HCT116 (cell line): ENCODE measurements around the gene MRPS12. TPM values are rescaled to one million over a fixed set of nuclear protein-coding genes. Genes with fewer than 3 reads are reported as not detected.
A peak's percentile ranks its signal among the peaks of the same experiment; 100 is the strongest.

ENCODE experiments used
- ATAC-seq: fragments of 200-7000 bp; cut with Tn5 transposase; 2 replicates; pipeline ENCODE4 v1.9.1; 2020; ENCODE audit warnings: mild to moderate bottlenecking, moderate library complexity
- BruUV-seq: library from RNA; stranded (reverse); fragments of 400-500 nt; replicated peaks from 2 replicates; lab custom pipeline; 2021; lab: Mats Ljungman, UMichigan
- CTCF ChIA-PET: fragments of 300-600 bp; sonication (Branson Sonifier 250); formaldehyde crosslinking; loops from one replicate; lab custom pipeline; 2021; ENCODE audit warnings: antibody characterized with exemption; lab: Charles Lee
- POLR2A ChIA-PET: fragments of 300-600, 350-600 bp; sonication (Branson Sonifier 250); formaldehyde crosslinking; loops from one replicate; lab custom pipeline; 2021; ENCODE audit warnings: antibody characterized with exemption; lab: Charles Lee
- RAD21 ChIA-PET, 2 experiments: fragments of 300-600 bp; sonication (Branson Sonifier 250); formaldehyde crosslinking; loops; one replicate each; lab custom pipeline; 2023; ENCODE audit warnings: low total read pairs in 2 of 2; ENCODE audit not compliant: uncharacterized antibody in 2 of 2, unreplicated experiment in 2 of 2, low non-redundant PET in 1 of 2; lab: Charles Lee
- DNase-seq: peaks from one replicate; pipeline ENCODE4 v3.0.0-alpha.2; 2010; ENCODE audit warnings: low read depth, low spot score
- H2AFZ ChIP-seq: fragments of 200-600 bp; shearing (Covaris generic), sonication (generic); 2 replicates; pipeline ENCODE4 v1.6.1; 2017; ENCODE audit warnings: low read depth, mixed run types, mixed read lengths, antibody characterized with exemption, low read length; ENCODE audit not compliant: poor library complexity, severe bottlenecking
- H3K27ac ChIP-seq: 2 replicates; pipeline ENCODE4 v1.5.1; 2012; ENCODE audit warnings: low read depth, low read length
- H3K27me3 ChIP-seq: fragments of 200-600 bp; sonication (generic); 2 replicates; pipeline ENCODE4 v1.6.1; 2016; ENCODE audit warnings: mixed run types, low read length, mixed read lengths; ENCODE audit not compliant: insufficient read depth
- H3K36me3 ChIP-seq, 2 experiments: fragments of 200-500 bp in 1 of 2; fragments of 200-600 bp in 1 of 2; sonication (Bioruptor generic) in 1 of 2; sonication (generic) in 1 of 2; 2 replicates each; pipeline versions ENCODE4 v1.5.1 to v1.6.1; 2014 to 2016; ENCODE audit warnings: low read length in 2 of 2, inconsistent platforms in 1 of 2, mixed read lengths in 1 of 2, mixed run types in 1 of 2; ENCODE audit not compliant: insufficient read depth in 2 of 2, control insufficient read depth in 1 of 2
- H3K4me1 ChIP-seq, 2 experiments: fragments of 200-600 bp in 1 of 2; sonication (generic) in 1 of 2; 2 replicates each; pipeline versions ENCODE4 v1.5.1 to v1.6.1; 2012 to 2017; ENCODE audit warnings: low read length in 2 of 2, inconsistent platforms in 1 of 2, mild to moderate bottlenecking in 1 of 2, mixed read lengths in 1 of 2, mixed run types in 1 of 2, moderate library complexity in 1 of 2; ENCODE audit not compliant: insufficient read depth in 2 of 2, control insufficient read depth in 1 of 2
- H3K4me2 ChIP-seq: fragments of 200-600 bp; sonication (generic); 2 replicates; pipeline ENCODE4 v1.6.1; 2017; ENCODE audit warnings: mixed run types, low read length, mixed read lengths
- H3K4me3 ChIP-seq, 2 experiments: fragments of 200-600 bp in 1 of 2; sonication (generic) in 1 of 2; replicated peaks in 1 of 2; 2 replicates each; pipeline ENCODE4 v1.5.1; 2011 to 2016; ENCODE audit warnings: low read length in 2 of 2, control low read depth in 1 of 2, low read depth in 1 of 2, mild to moderate bottlenecking in 1 of 2, mixed read lengths in 1 of 2, mixed run types in 1 of 2
- H3K79me2 ChIP-seq: fragments of 200-600 bp; sonication (generic); 2 replicates; pipeline ENCODE4 v1.6.1; 2017; ENCODE audit warnings: mild to moderate bottlenecking, mixed run types, low read length, moderate library complexity, mixed read lengths; ENCODE audit not compliant: insufficient read depth
- H3K9ac ChIP-seq: fragments of 200-600 bp; sonication (generic); 2 replicates; pipeline ENCODE4 v1.6.1; 2016; ENCODE audit warnings: low read length, mixed read lengths
- H3K9me2 ChIP-seq: fragments of 200-600 bp; sonication (generic), shearing (Covaris generic); 2 replicates; pipeline ENCODE4 v1.6.1; 2017; ENCODE audit warnings: mixed run types, mild to moderate bottlenecking, moderate library complexity; ENCODE audit not compliant: insufficient read depth
- H3K9me3 ChIP-seq, 2 experiments: fragments of 200-500 bp in 1 of 2; fragments of 200-600 bp in 1 of 2; sonication (Bioruptor generic) in 1 of 2; sonication (generic) in 1 of 2; 2 replicates each; pipeline ENCODE4 v1.6.1; 2014 to 2017; ENCODE audit warnings: low read length in 2 of 2, mixed read lengths in 2 of 2, inconsistent platforms in 1 of 2, low read depth in 1 of 2, mild to moderate bottlenecking in 1 of 2, mixed run types in 1 of 2, moderate library complexity in 1 of 2; ENCODE audit not compliant: control insufficient read depth in 1 of 2, insufficient read depth in 1 of 2
- H4K20me1 ChIP-seq: fragments of 200-600 bp; sonication (generic), shearing (Covaris generic); 2 replicates; pipeline ENCODE4 v1.6.1; 2017; ENCODE audit warnings: mixed run types, mild to moderate bottlenecking, moderate library complexity; ENCODE audit not compliant: insufficient read depth
- REST ChIP-seq: IDR thresholded peaks from 2 replicates; pipeline ENCODE4 v1.6.1; 2012; ENCODE audit warnings: low read depth
- TCF7L2 ChIP-seq: IDR thresholded peaks from 2 replicates; pipeline ENCODE4 v1.7.0; 2011; ENCODE audit warnings: borderline replicate concordance, inconsistent platforms; ENCODE audit not compliant: insufficient read depth, insufficient read length; ENCODE audit errors: extremely low read depth
- intact Hi-C: fragments of 100-400 bp; cut with micrococcal nuclease; formaldehyde crosslinking; loops from 2 replicates; pipeline ENCODE4 v1.10.0; 2022
- total RNA-seq: library from RNA; stranded (reverse); gene quantifications from one replicate; pipeline ENCODE4 v1.2.1, GENCODE V29; 2021; ENCODE audit not compliant: unreplicated experiment

The MRPS12 gene
- total RNA-seq, 1 experiment from 2014 or later = 97.7 TPM

- H3K9me3 ChIP-seq = no peaks in the 10 kb centered on the region
- H2AFZ ChIP-seq = no peak overlapping the region
- BruUV-seq = no TSS peak
- no peaks in the 10 kb centered on the region for H3K27me3 ChIP-seq
- no peak overlapping the region for H3K4me3 ChIP-seq
- no peaks in the 10 kb centered on the region for H3K9me2 ChIP-seq
- intact Hi-C loops = no loop called here
- no peak for ATAC-seq
- no peak overlapping the region for H3K4me2 ChIP-seq
- RAD21 ChIA-PET = no interaction called here
- POLR2A ChIA-PET = no interaction called here
- no peaks in the 10 kb centered on the region for H3K4me1 ChIP-seq
- H3K79me2 ChIP-seq = no peaks in the 10 kb centered on the region
- CTCF ChIA-PET = no interaction called here
- H3K36me3 ChIP-seq = no peaks in the 10 kb centered on the region
- H3K27ac ChIP-seq = no peak overlapping the region
- H4K20me1 ChIP-seq = no peaks in the 10 kb centered on the region
- TF ChIP-seq TCF7L2 = no peak
- TF ChIP-seq REST = peak; percentile 45
- TF ChIP-seq, all 23 proteins: peak for 1
- DNase-seq = no peak
- no peak overlapping the region for H3K9ac ChIP-seq
These were observed 15.7 kb downstream of the MRPS12 start for GRCh38 chr19:38946229-38947010.
